KOPT-K1 (cell line): ENCODE measurements around the gene TM7SF2.

Source experiments
- H3K27ac ChIP-seq: fragments of 200-600 bp; sonication (generic); 2 replicates; pipeline ENCODE4 v1.5.1; 2016; ENCODE audit warnings: antibody characterized with exemption, mild to moderate bottlenecking, low read depth, low read length; ENCODE audit not compliant: poor library complexity, severe bottlenecking
- H3K36me3 ChIP-seq: fragments of 200-600 bp; sonication (generic); 2 replicates; pipeline ENCODE4 v1.5.1; 2017; ENCODE audit warnings: antibody characterized with exemption, mild to moderate bottlenecking, low read length, moderate library complexity; ENCODE audit not compliant: insufficient read depth
- H3K9me3 ChIP-seq: fragments of 200-600 bp; sonication (generic); 2 replicates; pipeline ENCODE4 v1.5.1; 2017; ENCODE audit warnings: antibody characterized with exemption, low read length, mild to moderate bottlenecking; ENCODE audit not compliant: insufficient read depth, poor library complexity, severe bottlenecking

TM7SF2 gene

DNA sequence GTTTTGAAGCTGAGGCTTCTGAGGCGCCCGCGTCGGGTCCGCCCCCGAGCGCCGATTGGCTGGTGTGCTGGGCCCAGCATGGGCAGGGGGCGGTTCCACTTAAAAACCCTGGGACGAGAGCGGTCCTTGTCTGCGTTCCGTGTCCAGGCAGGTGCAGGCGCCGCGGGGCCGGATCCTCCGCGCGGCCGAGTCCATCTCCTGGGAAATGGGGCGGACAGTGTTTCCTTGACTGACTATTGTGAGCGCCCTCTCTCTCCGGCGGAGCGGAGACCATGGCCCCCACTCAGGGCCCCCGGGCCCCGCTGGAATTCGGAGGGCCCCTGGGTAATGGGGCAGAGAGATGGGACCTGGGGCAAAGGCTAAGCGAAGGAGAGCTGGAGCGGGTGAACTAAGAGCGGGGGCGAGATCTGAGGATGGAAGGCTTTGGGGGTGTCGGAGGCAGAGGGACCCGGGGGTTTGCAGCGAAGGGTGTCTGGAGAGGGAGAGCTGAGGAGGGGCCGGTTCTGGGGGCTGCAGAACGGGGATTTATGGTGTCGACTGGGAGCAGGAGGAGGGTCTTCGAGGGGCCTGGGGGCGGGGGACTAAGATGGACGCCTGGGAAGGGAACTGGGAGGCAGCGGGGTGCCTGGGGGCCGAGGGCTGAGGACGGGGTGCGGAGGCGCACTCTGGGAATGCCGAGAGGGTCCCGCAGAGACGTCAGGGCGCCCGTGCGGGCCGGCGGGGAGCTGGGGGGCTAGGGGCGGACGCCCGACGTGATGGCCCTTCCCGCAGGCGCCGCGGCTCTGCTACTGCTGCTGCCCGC is at the start of gene TM7SF2:
Gene TM7SF2, plus strand, starts transcription at position 129 of the 802 bp plus-strand sequence. Its CDS starts 144 bp downstream, at position 273.
- Histone ChIP-seq H3K27ac (peak within 1 kb of the TSS; percentile 64), H3K36me3 (peaks cover 48% of the 10 kb centered on the region), H3K9me3 (no peaks in the 10 kb centered on the region)

DNA sequence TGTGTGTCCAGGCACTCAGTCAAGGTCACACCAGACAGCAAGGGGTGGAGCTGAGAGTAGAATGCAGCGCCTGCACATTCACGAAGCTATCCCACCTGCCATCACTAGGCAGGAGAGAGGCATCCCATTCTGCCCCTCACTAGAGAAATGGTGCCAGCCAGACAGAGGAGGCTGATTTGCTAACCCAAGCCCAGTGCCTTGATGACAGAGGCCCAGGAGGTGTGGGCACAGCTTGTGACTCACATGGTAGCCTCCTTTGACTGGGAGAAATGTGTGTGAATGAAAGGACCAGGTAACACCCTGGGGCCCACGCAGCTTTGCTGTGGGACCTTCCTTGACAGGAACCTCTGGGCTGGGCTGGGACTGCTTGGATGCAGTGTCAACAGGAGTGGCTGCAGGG is 48.1 kb upstream of the TM7SF2 start:
- no peak overlapping the region for H3K27ac ChIP-seq
- no peaks in the 10 kb centered on the region for H3K9me3 ChIP-seq
- H3K36me3 ChIP-seq, result no peaks in the 10 kb centered on the region

DNA sequence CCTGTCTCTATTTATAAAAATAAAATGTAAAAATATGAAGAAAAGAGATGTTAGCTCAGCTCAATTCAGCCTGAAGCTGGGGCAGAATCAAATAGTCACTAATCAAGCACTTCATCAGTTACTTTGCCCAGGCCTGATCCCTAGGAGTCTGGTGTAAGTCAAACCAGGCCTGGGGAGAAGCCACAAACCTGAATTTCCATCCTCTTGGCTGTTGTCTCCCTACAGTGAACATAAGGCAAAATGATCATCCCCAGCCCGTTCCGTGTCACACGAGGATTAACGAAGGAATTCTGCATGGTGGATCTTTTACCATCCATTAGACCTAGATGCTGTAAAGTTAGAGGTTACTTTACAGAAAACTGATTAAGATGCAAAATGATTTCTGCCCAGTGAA is 46.8 kb upstream of the TM7SF2 start:
- Histone ChIP-seq H3K27ac (no peak overlapping the region), H3K9me3 (no peaks in the 10 kb centered on the region), H3K36me3 (no peaks in the 10 kb centered on the region)

DNA sequence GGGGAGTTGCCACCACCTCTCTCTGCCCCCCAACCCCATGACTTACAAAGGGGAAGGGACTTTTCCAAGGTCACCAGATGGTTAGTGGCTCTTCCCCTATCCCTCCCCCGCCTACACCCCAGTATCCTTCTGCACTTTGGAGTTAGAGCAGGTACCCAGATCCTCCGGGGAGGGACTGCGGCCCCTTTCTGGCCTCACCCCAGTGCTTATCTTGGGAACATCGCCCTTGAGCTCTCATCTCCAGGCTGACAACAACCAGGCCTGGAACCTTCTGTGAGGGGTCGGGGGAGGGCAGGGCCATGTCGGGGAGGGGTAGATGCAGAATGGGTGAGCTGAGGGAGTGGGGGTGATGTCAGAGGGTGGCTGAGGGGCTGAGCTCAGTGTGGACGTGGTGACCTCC is 45.8 kb upstream of the TM7SF2 start:
- Histone ChIP-seq H3K9me3 (no peaks in the 10 kb centered on the region), H3K36me3 (no peaks in the 10 kb centered on the region), H3K27ac (no peak overlapping the region)

DNA sequence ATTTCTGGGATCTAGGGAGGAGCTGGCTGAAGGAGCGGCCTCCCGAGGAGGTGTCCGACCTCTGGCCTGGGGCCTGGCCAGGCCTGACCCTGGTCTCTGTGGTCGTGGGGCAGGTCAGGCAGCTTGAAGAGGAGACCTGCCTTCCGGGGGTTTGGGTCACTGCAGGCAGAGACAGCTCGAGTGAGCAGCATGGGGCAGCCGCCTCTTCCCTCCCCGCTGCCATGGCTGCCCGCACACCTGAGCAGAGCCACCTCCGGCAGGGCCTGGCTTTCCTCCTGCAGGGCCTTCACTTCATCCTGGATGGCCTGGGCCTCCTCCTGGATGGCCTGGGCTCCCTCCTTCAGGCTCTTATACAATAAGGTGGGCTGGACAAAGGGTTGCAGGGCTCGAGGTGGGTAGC is 45.4 kb upstream of the TM7SF2 start:
- H3K9me3 ChIP-seq, result no peaks in the 10 kb centered on the region
- H3K27ac ChIP-seq, result no peak overlapping the region
- H3K36me3 ChIP-seq, result no peaks in the 10 kb centered on the region

DNA sequence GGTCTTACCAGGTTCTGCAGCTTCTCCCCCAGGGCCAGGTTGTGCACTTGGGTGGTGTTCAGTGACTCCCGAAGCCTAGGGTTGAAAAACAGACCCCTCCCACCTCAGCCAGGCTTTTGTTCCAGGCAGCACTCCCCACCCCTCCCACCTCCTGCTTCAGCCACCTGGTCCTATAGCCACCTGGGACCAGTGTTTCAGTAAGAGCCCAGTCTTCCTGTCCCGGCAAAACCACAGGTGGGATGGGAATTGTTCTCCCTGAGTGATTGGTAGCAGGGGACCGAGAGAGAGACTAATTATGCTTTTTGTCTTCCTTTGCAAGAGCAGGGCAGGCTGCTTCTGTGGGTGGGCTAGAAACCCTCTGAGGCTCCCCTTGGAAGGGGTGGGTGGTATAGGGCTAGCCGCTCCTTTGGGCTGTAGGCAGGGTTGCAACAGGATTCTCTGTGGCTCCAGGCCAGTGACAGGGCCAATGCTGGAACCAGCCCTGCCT is 44.8 kb upstream of the TM7SF2 start:
- H3K9me3 ChIP-seq, result no peaks in the 10 kb centered on the region
- H3K36me3 ChIP-seq, result no peaks in the 10 kb centered on the region
- H3K27ac ChIP-seq, result no peak overlapping the region

DNA sequence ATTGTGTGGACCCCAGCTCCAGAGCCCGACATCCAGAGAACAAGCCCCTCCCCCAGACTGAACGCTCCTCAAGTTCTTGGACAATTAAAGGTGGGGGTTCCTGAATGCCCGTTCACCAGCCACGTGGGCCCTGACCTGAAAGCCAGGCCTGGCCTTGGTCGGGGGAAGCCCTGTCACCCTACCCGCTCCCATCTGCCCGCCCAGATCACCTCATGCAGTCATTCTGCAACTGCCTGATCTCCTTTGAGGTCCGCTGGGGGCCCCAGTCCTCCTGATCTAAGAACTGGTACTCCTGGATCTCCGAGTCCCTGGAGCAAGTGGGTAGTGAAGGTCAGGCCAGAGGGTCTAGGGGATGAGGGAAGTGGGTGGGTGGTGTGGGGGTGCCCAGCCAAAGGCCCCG is 44.2 kb upstream of the TM7SF2 start:
- no peak overlapping the region for H3K27ac ChIP-seq
- H3K9me3 ChIP-seq, result no peaks in the 10 kb centered on the region
- no peaks in the 10 kb centered on the region for H3K36me3 ChIP-seq

DNA sequence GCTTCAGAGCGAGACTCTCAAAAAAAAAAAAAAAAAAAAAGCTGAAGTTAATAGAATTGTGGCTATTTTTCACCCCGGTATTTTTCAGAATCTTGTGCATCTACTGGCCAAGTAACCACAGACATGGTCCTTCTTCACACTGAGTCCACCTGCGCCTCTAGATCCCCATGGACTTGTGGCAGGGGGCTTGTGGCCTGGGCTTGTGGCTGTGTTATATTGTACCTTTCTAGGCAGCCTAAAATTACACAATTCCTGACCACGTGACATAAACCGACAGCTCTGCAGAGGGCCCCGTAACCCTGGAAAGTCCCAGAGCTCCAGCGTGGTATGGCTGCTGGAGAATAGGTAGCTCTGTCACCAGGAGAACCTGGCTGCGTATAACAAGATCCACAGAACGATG is 42.5 kb upstream of the TM7SF2 start:
- H3K9me3 ChIP-seq, result no peaks in the 10 kb centered on the region
- no peaks in the 10 kb centered on the region for H3K36me3 ChIP-seq
- H3K27ac ChIP-seq, result no peak overlapping the region

DNA sequence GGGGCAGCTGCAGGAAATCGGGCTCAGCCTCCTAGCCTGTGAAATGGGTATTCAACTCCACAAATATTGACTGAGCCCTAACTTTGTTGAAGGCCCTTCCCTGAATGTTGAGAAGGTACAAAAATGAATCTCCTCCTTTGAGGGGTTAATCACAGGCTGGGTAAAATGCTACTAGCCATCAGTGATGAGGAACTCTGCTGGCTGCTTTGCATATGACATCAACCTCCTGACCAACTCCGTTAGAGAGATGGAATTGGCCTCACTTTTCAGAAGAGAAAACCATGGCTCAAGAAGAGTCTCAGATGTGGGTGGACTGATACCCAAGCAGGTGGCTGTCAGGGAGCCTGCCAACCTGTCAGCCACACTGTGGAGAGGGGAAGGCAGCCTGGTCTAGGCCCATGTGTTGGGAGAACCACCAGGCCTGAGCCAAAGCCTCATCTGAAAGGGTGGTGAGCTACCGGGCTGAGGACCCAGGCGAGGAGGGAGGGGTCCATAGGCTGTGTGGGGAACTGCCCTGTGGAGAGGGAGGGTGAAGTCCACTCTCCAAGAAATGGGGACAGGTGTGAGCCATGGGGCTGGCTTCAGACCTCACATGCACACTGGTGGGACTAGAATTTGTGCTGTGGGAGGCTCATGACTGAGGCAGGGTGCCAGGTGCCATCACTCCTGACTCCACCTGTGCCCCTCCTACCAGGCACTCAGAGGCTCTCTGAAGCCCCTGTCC is 39.6 kb upstream of the TM7SF2 start:
- Histone ChIP-seq H3K27ac (no peak overlapping the region), H3K9me3 (no peaks in the 10 kb centered on the region)

DNA sequence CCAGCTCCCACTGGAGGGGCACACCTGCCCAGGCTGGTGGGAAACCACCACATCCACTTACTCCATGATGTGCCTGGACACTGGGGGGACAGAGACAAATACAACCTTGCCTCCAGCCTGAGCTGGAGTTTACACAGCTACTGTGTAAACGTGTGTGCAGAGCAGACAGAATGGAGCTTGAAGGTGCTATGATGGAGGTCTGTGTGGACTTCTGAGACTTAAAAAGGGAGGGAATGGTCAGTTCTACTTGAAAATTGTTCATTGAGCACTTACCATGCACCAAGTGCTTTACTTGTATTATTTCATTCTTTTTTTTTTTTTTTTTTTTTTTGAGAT is 39.1 kb upstream of the TM7SF2 start:
- H3K36me3 ChIP-seq, result peaks cover 26% of the 10 kb centered on the region
- H3K27ac ChIP-seq, result no peak overlapping the region
- no peaks in the 10 kb centered on the region for H3K9me3 ChIP-seq

More for the DNA sequence above, 39.6 kb upstream of the TM7SF2 start:
- H3K36me3 ChIP-seq, result peaks cover 21% of the 10 kb centered on the region

DNA sequence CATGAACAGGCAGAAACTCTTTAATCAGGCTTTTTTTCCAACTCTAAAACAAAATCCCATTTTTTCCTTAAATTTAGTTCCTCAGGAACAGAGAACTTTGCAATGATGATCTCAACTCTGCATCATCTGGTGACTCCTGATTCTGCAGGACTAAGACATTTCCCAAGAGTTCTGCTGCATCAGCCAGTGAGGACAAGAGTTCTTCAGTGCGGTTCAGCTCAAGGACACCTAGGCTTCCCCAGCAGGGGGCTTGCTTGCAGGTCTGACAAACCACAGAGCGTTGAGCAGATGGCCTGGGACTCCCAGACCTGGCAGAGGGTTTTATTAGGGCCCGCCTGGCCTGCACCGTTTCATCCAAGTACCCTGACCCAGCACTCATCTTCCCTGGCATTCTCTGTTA is 34.2 kb upstream of the TM7SF2 start:
- Histone ChIP-seq H3K9me3 (no peaks in the 10 kb centered on the region), H3K36me3 (peaks cover 74% of the 10 kb centered on the region), H3K27ac (no peak overlapping the region)

DNA sequence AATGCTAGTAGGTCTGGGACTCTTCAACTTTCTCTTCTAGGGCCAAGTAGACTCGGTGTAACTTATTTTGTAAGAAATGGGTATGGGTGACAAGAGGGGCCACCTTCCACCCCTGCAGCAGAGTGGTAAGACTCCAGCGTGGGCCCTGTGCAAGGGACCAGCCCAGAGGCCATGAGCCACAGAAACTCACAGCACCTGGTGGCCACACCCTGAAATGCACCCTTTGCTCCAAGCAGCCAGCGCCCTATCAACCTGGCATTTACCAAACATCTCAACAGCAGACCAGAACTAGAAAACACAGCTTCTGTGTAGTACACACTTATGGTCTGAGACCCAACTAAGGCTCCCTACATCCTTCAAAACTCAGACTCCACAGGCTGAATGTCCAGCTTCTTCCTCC is 33.5 kb upstream of the TM7SF2 start:
- no peak overlapping the region for H3K27ac ChIP-seq
- peaks cover 80% of the 10 kb centered on the region for H3K36me3 ChIP-seq
- no peaks in the 10 kb centered on the region for H3K9me3 ChIP-seq

DNA sequence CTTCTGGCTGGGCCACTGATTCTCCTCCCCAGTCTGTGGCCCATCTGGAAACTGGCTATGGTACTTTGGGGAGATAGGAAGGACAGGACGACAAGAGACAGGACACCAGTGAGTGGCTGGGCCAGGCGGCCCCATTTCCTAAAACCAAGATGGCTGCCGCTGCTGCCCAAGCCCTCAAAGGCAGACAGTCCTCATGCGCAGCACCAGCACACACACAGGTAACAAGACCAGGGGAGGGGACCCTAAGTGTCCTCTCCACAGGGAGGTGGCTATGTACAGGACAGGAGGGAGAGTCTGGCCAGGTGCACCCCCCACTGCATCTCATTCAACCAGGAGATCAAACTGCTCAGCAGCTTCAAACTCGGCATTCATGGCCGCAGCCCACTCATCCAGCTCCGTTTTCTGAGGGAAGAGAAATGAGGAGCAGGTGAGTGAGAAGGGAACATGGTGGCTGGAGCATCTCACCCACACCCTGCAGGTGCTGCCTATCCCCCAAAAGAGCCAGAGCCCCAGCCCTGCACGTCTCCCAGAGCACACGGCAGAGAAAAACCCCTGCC is 32.8 kb upstream of the TM7SF2 start:
- peaks cover 80% of the 10 kb centered on the region for H3K36me3 ChIP-seq
- H3K27ac ChIP-seq, result no peak overlapping the region
- no peaks in the 10 kb centered on the region for H3K9me3 ChIP-seq

DNA sequence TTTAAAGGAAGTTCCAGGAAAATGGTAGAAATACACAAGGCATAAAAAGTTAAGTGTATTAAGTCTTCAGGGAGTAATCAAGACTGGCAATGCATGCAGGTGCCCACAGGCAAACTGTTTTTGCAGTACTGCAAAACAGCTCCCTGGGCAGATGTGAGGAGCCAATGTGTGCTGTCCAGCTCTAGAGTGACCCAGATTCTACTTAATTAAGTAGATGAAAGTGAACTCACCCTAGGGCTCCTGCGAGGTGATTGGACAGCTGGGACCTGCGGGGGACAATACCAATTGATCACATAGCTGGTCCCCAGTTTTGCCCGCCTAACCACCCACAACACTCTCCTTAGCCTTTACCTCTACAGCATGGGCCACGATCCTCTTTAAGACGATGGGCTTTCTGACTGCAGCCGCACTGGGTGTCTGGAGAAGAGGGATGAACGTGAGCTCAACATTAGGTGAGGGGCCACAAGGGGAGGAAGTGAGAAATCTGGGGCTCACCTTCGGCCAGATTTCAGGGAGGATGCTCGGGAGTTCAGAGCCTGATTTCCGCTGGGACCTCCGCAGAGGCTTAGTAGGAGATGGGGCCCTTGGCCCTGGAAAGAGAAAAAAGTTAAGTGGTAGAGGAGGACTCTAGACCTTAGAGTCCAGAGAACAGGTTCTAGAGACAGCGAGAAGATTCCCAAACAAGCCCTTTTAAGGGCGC is 28.4 kb upstream of the TM7SF2 start:
- H3K27ac ChIP-seq, result peak overlapping the region; percentile 97
- peaks cover 80% of the 10 kb centered on the region for H3K36me3 ChIP-seq

More for the DNA sequence above, 28.4 kb upstream of the TM7SF2 start:
- H3K9me3 ChIP-seq, result no peaks in the 10 kb centered on the region
